Activated CD8-positive, alpha-beta memory T cell treated with anti-CD3 and anti-CD28 coated beads, Interleukin-2, amount 50 U/mL, for 1 hour (primary cell): ENCODE results near the gene GRIK2.
"Not testable (repeated sequence)": the region's sequence is repeated elsewhere in the genome, so short reads cannot be mapped to it uniquely, and the experiment has no call there.

ENCODE experiments used
- DNase-seq: peaks from one replicate; pipeline ENCODE4 v3.0.0-alpha.2; 2020; ENCODE audit errors: extremely low read depth

GRIK2 gene

GRCh38 chr6:101630941-101631340 is 237.4 kb downstream of the GRIK2 start:
- DNase-seq = no peak

DNA sequence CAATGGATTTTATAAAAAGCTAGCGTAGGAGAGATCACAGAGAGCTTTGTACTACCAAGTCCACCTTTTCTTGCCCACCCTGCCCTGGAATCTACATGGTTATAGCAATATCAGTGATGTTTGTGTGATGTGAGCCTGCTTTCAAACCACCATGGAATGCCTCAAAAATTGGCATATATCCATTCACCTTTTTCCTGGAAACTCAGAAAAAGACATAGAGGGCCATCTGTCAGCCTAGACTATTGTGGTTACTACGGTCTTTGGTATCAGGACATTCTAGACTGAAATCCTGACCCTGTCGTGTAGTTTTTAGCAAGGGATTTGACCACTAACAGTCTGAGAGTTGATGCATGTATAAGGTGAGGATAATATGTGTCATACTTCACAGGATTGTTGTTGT is 239.6 kb downstream of the GRIK2 start:
- no peak for DNase-seq

DNA sequence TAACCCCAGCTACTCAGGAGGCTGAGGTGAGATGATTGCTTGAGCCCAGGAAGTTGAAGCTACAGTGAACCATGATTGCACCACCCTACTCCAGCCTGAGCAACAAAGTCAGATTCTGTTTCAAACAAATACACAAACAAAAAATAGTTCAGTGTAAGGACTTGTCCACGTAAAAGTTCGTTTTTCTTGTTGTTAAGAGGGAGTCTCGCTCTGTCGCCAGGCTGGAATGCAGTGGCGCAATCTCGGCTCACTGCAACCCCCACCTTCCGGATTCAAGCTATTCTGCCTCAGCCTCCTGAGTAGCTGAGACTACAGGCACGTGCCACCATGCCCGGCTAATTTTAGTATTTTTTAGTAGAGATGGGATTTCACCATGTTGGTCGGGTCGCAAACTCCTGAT is 245.4 kb downstream of the GRIK2 start:
- not testable (repeated sequence) for DNase-seq

DNA sequence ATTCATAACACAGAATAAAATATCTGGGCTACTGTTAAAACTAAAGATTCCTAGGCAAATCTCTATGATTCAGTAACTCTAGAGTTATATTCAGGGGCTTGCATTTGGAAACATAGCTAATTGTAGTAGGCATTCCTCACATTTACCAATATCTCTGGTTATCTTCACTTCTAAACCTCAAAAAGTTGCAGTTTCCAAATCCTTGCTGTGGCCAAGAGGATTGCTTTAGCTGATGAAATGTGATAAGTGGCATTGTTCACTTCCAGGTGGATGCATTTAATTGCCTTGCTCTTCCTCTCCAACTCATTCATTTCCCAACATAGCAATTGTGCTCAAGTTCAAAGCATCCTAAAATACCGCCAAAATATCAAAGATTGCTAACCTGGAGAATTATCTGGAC is 246.6 kb downstream of the GRIK2 start:
- no peak for DNase-seq

- DNase-seq = no peak
Observed at GRCh38 chr6:101645770-101646169, 252.3 kb downstream of the GRIK2 start.

DNA sequence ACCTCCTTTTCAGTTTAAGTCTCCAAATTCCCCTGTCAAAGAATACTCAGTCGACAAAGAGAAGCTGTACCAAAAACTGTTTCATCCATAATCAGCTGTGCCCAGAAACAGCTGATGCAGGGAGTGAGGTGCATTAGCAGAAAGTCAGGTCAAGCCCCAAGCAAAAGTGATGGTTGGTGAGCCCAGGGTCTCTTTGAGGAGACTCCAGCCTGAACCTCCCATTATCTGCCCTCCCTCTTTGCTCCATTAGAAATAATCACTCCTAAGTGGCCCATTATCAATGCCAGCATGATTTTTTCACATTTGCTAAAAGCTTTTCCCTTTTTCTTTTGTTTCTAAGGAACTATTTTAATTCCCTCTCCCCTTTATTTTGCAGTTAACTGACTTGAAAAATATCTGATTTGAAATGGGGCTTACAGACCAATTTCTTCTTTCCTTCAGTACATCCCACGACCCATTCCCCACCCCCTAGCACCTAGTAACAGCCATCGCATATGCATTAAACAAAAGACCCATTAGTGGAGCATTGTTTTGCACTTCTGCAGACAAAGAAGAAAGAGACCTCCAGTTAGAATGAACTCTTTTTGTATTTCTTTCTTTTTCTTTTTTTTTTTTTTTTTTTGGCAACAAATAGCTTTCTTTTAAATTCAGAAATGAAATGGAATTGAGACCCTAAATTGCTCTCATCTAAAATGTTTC is 257.0 kb downstream of the GRIK2 start:
- no peak for DNase-seq

DNA sequence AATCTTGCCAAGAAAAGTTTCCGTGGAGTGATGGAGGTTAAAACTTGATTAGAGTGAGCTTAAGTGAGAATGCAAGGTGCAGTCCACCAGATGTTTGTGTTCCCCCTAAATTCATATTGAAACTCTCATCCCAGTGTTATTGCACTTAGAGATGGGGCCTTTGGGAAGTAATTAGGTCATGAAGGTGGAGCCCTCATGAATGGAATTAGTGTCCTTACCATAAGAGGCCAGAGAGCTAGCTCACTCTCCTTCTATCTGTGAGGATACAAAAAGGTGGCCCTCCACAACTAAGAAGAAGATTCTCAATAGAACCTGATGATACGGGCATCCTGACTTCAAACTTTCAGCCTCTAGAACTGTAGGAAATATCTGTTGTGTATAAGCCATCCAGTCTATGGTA is 258.6 kb downstream of the GRIK2 start:
- no peak for DNase-seq

DNA sequence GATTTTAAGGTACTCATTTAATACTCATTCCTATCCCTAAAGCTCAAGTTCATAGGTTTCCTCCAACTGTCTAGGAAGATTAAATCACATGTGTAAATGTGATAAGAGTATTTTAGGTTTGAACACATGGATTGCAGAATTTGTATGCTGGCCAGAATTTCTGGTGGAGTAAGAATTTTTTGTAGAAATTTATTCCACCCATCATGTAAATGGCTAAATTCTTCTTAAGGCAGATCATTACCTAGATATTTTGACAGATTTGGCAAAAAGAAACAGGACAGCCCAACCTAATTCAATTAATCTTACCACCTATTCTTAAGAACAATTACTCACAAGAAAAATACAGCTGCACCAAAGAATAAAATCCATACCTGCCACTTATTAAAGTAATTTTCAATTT is 261.6 kb downstream of the GRIK2 start:
- DNase-seq = no peak

- DNase-seq = no peak
Observed at GRCh38 chr6:101662111-101662897, 268.8 kb downstream of the GRIK2 start.

GRCh38 chr6:101663100-101663499 is 269.6 kb downstream of the GRIK2 start:
- DNase-seq = no peak

DNA sequence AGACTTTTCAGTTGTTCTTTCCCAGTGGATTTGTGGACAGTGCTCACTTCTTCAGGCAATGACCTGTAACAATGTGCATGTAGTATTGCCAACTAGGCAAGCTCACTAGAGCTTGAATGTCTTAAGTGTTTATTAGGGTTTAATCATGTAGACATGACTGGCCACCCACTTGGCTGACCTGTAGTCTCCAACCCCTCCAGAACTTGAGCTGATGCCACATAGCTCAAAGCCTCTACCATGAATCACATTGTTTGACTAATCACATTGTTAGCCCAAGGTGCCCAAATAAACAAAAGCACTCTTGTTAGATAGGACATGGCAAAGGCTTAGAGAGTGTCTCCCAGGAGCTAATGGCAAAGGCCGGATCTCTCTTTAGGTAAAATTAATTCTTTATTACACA is 272.7 kb downstream of the GRIK2 start:
- no peak for DNase-seq

GRCh38 chr6:101668496-101669030 is 275.1 kb downstream of the GRIK2 start:
- DNase-seq = no peak

GRCh38 chr6:101676187-101676586 is 282.7 kb downstream of the GRIK2 start:
- DNase-seq = no peak

DNA sequence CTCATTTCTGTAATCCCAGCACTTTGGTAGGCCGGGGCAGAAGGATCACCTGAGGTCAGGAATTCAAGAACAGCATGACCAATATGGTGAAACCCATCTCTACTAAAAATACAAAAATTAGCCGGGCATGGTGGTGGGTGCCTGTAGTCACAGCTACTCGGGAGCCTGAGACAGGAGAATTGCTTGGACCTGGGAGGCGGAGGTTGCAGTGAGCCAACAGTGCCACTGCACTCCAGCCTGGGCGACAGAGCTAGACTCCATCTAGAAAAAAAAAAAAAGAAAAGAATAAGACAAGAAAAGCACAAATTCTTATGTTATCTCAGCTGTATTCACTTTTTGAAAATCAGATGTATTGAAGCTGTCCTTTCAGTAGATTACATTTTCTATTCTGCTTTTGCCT is 289.4 kb downstream of the GRIK2 start:
- DNase-seq = no peak

DNA sequence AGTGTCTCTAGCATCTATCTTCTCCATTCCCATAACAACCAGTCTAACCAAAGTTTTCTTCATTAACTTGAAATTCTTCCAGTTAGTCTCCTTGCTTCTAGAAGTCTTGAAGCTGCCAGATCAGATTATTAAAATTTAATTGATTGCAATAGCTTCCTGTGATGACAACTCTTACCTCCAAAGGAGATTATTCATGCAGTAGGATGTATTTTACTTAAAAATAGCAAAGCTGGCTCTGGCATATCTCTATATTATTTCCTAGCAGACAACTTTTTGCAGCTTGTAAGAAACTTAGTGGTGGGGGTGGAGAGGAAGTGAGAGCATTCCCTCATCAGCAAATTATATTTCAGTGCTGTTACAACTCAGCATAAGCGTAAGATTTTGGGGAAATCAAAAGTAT is 290.4 kb downstream of the GRIK2 start:
- no peak for DNase-seq

- DNase-seq = no peak
Observed at GRCh38 chr6:101686653-101687052, 293.1 kb downstream of the GRIK2 start.

GRCh38 chr6:101689156-101689555 is 295.6 kb downstream of the GRIK2 start:
- DNase-seq = no peak

DNA sequence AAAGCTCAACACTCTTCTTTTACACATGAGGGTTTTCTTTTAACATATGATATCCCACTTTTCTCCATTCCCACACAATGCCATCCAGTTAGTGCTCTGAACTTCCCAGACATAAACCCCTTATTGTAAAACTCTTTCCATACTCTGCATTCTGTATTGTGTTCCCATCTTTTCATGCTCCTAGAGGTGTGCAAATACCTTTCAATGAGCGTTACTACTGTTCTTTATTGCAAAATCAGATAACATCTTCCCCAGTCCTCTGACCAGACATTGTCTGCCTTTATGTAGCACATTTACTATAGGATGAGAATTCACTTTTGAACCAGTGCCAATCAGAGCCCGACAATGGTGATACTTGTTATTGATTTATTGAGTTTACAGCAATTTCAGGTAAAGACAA is 296.2 kb downstream of the GRIK2 start:
- no peak for DNase-seq

- DNase-seq = no peak
Observed at GRCh38 chr6:101700655-101701054, 307.1 kb downstream of the GRIK2 start.

- DNase-seq = no peak
Observed at GRCh38 chr6:101703311-101703710, 309.8 kb downstream of the GRIK2 start.

DNA sequence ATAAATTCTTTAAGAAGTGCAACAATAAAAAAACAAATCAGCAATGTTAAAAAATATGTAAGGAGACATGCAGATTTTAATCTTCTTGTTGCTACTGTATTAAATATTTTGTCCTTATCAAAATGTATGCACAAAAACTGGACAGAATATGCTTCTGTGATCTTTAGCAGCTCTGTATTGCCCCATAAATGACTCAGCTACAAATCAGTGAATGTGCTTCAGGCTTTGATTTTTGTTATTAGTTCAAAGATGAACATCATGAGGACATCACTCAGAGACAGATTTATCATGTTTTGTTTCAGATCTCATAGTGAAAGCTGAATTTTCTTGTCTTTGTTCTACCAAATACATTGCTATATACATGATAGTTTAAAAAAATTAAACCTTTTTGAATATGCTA is 312.4 kb downstream of the GRIK2 start:
- DNase-seq = no peak

DNA sequence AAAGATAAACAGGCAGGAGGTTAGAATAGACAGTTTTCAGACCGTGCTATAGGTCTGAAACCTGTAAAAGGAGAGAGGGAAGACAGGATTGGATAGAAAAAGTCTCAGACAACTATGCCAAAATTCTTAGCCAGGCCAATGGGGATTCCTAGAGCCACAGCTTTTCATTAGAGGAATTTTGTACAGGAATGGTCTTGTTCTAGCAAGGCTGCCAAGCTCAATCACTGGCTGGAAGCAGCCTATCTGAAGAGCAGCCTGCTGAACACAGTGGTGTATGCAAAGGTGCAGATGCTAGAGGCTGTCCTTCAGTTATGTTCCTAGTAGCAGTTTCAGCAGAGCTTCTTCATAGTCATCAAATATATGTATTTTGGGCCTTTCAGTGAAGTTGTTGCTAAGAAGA is 313.1 kb downstream of the GRIK2 start:
- no peak for DNase-seq

DNA sequence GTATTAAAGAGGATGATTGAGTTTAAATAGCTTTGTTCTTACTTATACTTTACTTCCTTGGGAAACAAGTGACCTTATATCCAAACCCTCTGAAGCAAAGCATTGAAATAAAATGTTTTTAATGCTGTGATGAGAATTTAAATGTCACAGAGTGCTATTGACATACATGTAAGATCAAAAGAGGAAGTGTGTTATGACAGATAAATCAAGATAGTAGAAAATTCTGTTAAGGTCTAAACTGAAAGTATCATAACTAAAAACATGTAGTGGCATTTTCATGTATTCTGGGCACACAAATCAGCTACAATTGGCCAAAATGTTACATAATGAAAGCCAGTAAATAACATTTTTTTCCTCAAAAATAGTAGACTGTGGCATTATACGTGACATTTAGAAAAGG is 318.0 kb downstream of the GRIK2 start:
- DNase-seq = no peak
